CD4-positive, CD25-positive, alpha-beta regulatory T cell (primary cell): ENCODE results near the gene CDH23. TPM values are rescaled to one million over a fixed set of nuclear protein-coding genes. Genes with fewer than 3 reads are reported as not detected.

ENCODE experiments used
- ATAC-seq, 2 donors: fragments of 150-1000 bp; cut with Tn5 transposase; one replicate each; pipeline ENCODE4 v1.10.0; 2021; ENCODE audit warnings: low read depth in 2 of 2, moderate number of reproducible peaks in 2 of 2, moderate library complexity in 1 of 2
- DNase-seq, 3 donors: peaks; one replicate each; pipeline versions ENCODE4 v3.0.0 to v3.0.0-alpha.2; 2012 to 2022; ENCODE audit warnings: mixed read lengths in 1 of 3
- H3K27ac ChIP-seq: one replicate; pipeline ENCODE4 v1.7.0; 2013; ENCODE audit warnings: mild to moderate bottlenecking, low read length; ENCODE audit not compliant: insufficient read depth, poor library complexity, severe bottlenecking
- H3K27me3 ChIP-seq: one replicate; pipeline ENCODE4 v1.7.0; 2013; ENCODE audit warnings: low read length; ENCODE audit not compliant: control insufficient read depth, insufficient read depth
- H3K36me3 ChIP-seq: one replicate; pipeline ENCODE4 v1.7.0; 2013; ENCODE audit warnings: mild to moderate bottlenecking, low read length, moderate library complexity; ENCODE audit not compliant: control insufficient read depth, insufficient read depth
- H3K4me1 ChIP-seq: 2 replicates; pipeline ENCODE4 v1.7.0; 2013; ENCODE audit warnings: mild to moderate bottlenecking, low read length; ENCODE audit not compliant: insufficient read depth, control insufficient read depth, poor library complexity, severe bottlenecking
- H3K4me3 ChIP-seq: one replicate; pipeline ENCODE4 v1.7.0; 2013; ENCODE audit warnings: low read depth, mild to moderate bottlenecking, low read length, moderate library complexity
- H3K9me3 ChIP-seq, 2 experiments: 1 replicate in 1 of 2; 2 replicates in 1 of 2; pipeline ENCODE4 v1.7.0; 2013; ENCODE audit warnings: low read length in 2 of 2, mild to moderate bottlenecking in 1 of 2, moderate library complexity in 1 of 2; ENCODE audit not compliant: control insufficient read depth in 2 of 2
- H3K27ac Mint-ChIP-seq, 3 donors: one replicate each; pipeline ENCODE4 v1.8.0; 2020 to 2022; ENCODE audit warnings: mild to moderate bottlenecking in 3 of 3, mixed read lengths in 3 of 3, moderate library complexity in 2 of 3
- H3K27me3 Mint-ChIP-seq: one replicate; pipeline ENCODE4 v1.8.0; 2022; ENCODE audit warnings: mild to moderate bottlenecking, mixed read lengths
- H3K36me3 Mint-ChIP-seq: one replicate; pipeline ENCODE4 v1.8.0; 2020; ENCODE audit warnings: mixed read lengths
- H3K4me1 Mint-ChIP-seq, 4 donors: one replicate each; pipeline ENCODE4 v1.8.0; 2020 to 2022; ENCODE audit warnings: mixed read lengths in 4 of 4, mild to moderate bottlenecking in 1 of 4
- H3K4me3 Mint-ChIP-seq, 4 donors: one replicate each; pipeline ENCODE4 v1.8.0; 2020 to 2022; ENCODE audit warnings: mild to moderate bottlenecking in 4 of 4, mixed read lengths in 4 of 4, moderate library complexity in 3 of 4
- H3K9me3 Mint-ChIP-seq, 7 donors: one replicate each; pipeline ENCODE4 v1.8.0; 2020 to 2022; ENCODE audit warnings: mixed read lengths in 7 of 7, mild to moderate bottlenecking in 3 of 7, moderate library complexity in 2 of 7
- polyA plus RNA-seq, 4 donors: library from polyadenylated mRNA; unstranded; fragments of 300-500 nt; fragmentation: Illumina TruSeq; gene quantifications; one replicate each; pipeline ENCODE4 v1.2.3, GENCODE V29; 2021
- total RNA-seq: library from RNA; stranded (reverse); gene quantifications from one replicate; pipeline ENCODE4 v1.2.3, GENCODE V29; 2022

The CDH23 gene
- total and polyA plus RNA-seq, 5 donors from 2014 or later, result 0.17 to 5.6 (median 1.1) TPM

GRCh38 chr10:71679425-71679824 lies 282.7 kb downstream of the CDH23 start:
- H3K4me3 Mint-ChIP-seq, result no peak overlapping the region
- Histone ChIP-seq H3K36me3 (no peaks in the 10 kb centered on the region), H3K27me3 (no peaks in the 10 kb centered on the region), H3K4me1 (no peaks in the 10 kb centered on the region), H3K27ac (no peak overlapping the region), H3K4me3 (no peak overlapping the region), H3K9me3 (no peaks in the 10 kb centered on the region)
- H3K27me3 Mint-ChIP-seq, result peaks cover 8% of the 10 kb centered on the region
- no peak overlapping the region for H3K27ac Mint-ChIP-seq
- DNase-seq (no peak), ATAC-seq (no peak)
- H3K4me1 Mint-ChIP-seq, result peaks cover 0 to 3% (median under 1%) of the 10 kb centered on the region in 4 donors
- no peaks in the 10 kb centered on the region for H3K36me3 Mint-ChIP-seq
- H3K9me3 Mint-ChIP-seq, result peaks cover 0 to 3% (median 0%) of the 10 kb centered on the region in 7 donors

- Mint-ChIP-seq H3K9me3 (peaks cover 0 to 3% (median 0%) of the 10 kb centered on the region in 7 donors), H3K27ac (no peak overlapping the region), H3K4me3 (no peak overlapping the region), H3K36me3 (no peaks in the 10 kb centered on the region), H3K27me3 (peaks cover 12% of the 10 kb centered on the region), H3K4me1 (peaks cover 0 to 4% (median 1%) of the 10 kb centered on the region in 4 donors)
- no peak for DNase-seq
- Histone ChIP-seq H3K27me3 (no peaks in the 10 kb centered on the region), H3K27ac (no peak overlapping the region), H3K9me3 (no peaks in the 10 kb centered on the region), H3K4me1 (no peaks in the 10 kb centered on the region), H3K4me3 (no peak overlapping the region), H3K36me3 (no peaks in the 10 kb centered on the region)
- ATAC-seq, result no peak
Measured at GRCh38 chr10:71681977-71682376, 285.3 kb downstream of the CDH23 start.

DNA sequence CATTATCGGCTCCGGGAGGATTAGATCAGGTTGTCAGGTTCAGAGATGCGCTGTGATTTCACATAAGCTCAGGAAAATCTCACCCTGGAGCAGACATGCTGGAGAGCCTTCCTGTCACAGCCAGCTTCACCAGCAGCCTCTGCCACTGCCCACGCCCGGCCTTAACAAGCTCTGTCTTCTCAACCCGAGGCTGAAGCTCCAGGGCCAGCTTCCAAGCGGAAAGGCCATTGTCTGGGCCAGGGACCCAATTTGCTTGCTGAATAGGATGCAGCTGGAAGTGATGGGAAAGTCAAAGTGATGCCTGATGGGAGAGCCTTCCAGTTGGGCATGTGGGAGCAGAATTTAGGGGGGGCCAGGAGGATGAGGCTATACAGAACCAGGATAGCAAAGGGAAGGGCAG lies 286.6 kb downstream of the CDH23 start:
- no peak overlapping the region for H3K4me3 Mint-ChIP-seq

GRCh38 chr10:71684356-71685173 lies 287.8 kb downstream of the CDH23 start:
- H3K27ac Mint-ChIP-seq, result peak overlapping the region in 1 of 3 donors; percentile 42
- no peak for ATAC-seq

More for the DNA sequence above, 286.6 kb downstream of the CDH23 start:
- no peaks in the 10 kb centered on the region for H3K4me1 ChIP-seq
- H3K27ac ChIP-seq, result no peak overlapping the region
- H3K27me3 Mint-ChIP-seq, result peaks cover 12% of the 10 kb centered on the region
- ATAC-seq, result no peak
- H3K9me3 ChIP-seq, result no peaks in the 10 kb centered on the region
- peaks cover 0 to 4% (median 1%) of the 10 kb centered on the region in 4 donors for H3K4me1 Mint-ChIP-seq
- H3K36me3 Mint-ChIP-seq, result no peaks in the 10 kb centered on the region
- H3K27ac Mint-ChIP-seq, result peak overlapping the region in 1 of 3 donors; percentile 62
- H3K36me3 ChIP-seq, result no peaks in the 10 kb centered on the region
- H3K27me3 ChIP-seq, result no peaks in the 10 kb centered on the region
- no peak for DNase-seq
- H3K9me3 Mint-ChIP-seq, result peaks cover 0 to 6% (median 0%) of the 10 kb centered on the region in 7 donors
- no peak overlapping the region for H3K4me3 ChIP-seq

DNA sequence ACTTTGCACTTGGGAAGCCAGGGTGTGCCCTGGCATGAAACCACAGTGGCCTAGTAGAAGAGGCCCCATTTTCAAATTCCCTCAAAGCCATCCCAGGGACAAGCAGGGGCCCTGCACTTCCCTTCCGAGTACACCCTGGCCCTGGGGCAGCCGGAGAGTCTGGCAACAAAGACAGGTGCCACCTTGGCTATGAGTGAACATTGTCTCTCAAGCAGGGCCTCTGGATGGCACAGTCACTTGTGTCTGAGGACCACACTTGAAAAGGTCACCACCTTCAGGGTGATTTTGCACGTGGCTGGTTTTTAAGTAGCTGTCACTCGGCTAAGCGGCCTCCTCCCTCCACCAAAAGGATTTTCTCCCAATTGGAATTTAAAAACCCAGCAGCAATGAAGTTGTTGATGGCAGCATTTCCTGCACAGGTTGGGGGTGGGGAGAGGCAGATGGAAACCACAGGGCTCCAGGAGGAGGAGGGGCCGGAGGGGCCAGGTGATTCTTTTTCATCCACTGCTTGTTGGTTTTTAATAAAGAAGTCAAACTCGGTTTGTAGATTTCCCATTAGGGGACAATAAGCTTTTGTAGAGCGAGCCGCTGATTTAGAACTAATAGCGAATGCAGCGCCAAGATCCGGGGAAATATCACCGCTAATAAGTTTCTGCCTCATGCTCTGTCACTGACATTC lies 289.0 kb downstream of the CDH23 start:
- H3K4me3 ChIP-seq, result no peak overlapping the region
- no peaks in the 10 kb centered on the region for H3K27me3 ChIP-seq
- DNase-seq (no peak), ATAC-seq (no peak)
- Mint-ChIP-seq H3K27ac (peak overlapping the region in 1 of 3 donors; percentile 49), H3K9me3 (peaks cover 0 to 6% (median 0%) of the 10 kb centered on the region in 7 donors), H3K4me1 (peaks cover 0 to 4% (median 1%) of the 10 kb centered on the region in 4 donors), H3K4me3 (no peak overlapping the region), H3K27me3 (peaks cover 12% of the 10 kb centered on the region), H3K36me3 (no peaks in the 10 kb centered on the region)
- H3K9me3 ChIP-seq, result no peaks in the 10 kb centered on the region
- no peaks in the 10 kb centered on the region for H3K36me3 ChIP-seq
- H3K4me1 ChIP-seq, result no peaks in the 10 kb centered on the region
- no peak overlapping the region for H3K27ac ChIP-seq

More at GRCh38 chr10:71684356-71685173, 287.8 kb downstream of the CDH23 start:
- H3K9me3 Mint-ChIP-seq, result peaks cover 0 to 6% (median 0%) of the 10 kb centered on the region in 7 donors
- Histone ChIP-seq H3K4me1 (no peaks in the 10 kb centered on the region), H3K36me3 (no peaks in the 10 kb centered on the region), H3K27ac (no peak overlapping the region), H3K4me3 (no peak overlapping the region), H3K9me3 (no peaks in the 10 kb centered on the region), H3K27me3 (no peaks in the 10 kb centered on the region)
- no peak overlapping the region for H3K4me3 Mint-ChIP-seq
- DNase-seq, result no peak
- H3K36me3 Mint-ChIP-seq, result no peaks in the 10 kb centered on the region
- peaks cover 0 to 4% (median 1%) of the 10 kb centered on the region in 4 donors for H3K4me1 Mint-ChIP-seq
- H3K27me3 Mint-ChIP-seq, result peaks cover 12% of the 10 kb centered on the region

DNA sequence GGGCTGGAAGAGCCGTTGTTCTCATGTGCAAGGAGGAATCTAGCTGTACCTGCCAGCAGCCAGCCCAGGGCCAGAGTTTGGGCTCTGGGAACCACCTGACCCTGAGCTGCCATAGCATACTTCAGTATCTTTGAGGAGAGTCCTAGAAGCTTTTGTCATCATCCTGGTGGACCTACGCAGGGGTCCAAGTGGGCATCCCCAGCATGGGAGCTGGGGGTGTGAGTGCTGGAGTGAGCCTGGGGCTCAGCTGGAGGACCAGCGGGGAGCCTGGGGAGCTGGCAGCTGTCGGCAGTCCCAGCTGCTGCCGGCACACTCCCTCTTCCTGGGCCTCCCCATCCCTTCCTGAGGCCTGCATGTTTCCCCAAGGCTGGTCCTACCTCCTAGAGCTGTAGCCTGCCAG lies 290.4 kb downstream of the CDH23 start:
- H3K4me3 Mint-ChIP-seq, result no peak overlapping the region
- H3K4me3 ChIP-seq, result no peak overlapping the region
- no peaks in the 10 kb centered on the region for H3K27me3 ChIP-seq
- no peaks in the 10 kb centered on the region for H3K36me3 ChIP-seq
- peaks cover 4% of the 10 kb centered on the region for H3K27me3 Mint-ChIP-seq
- H3K4me1 Mint-ChIP-seq, result peaks cover 0 to 4% (median 2%) of the 10 kb centered on the region in 4 donors
- ATAC-seq (no peak), DNase-seq (no peak)
- H3K27ac Mint-ChIP-seq, result no peak overlapping the region
- H3K4me1 ChIP-seq, result no peaks in the 10 kb centered on the region
- no peak overlapping the region for H3K27ac ChIP-seq
- H3K36me3 Mint-ChIP-seq, result no peaks in the 10 kb centered on the region
- no peaks in the 10 kb centered on the region for H3K9me3 ChIP-seq
- H3K9me3 Mint-ChIP-seq, result peaks cover 0 to 6% (median 2%) of the 10 kb centered on the region in 7 donors

- DNase-seq, result no peak
- Mint-ChIP-seq H3K27ac (peak overlapping the region in 1 of 3 donors; percentile 73), H3K4me3 (no peak overlapping the region), H3K9me3 (peaks cover 0 to 6% (median 2%) of the 10 kb centered on the region in 7 donors), H3K27me3 (peaks cover 4% of the 10 kb centered on the region), H3K36me3 (no peaks in the 10 kb centered on the region), H3K4me1 (peaks cover 0 to 4% (median 2%) of the 10 kb centered on the region in 4 donors)
- no peak for ATAC-seq
- Histone ChIP-seq H3K4me3 (no peak overlapping the region), H3K36me3 (no peaks in the 10 kb centered on the region), H3K4me1 (no peaks in the 10 kb centered on the region), H3K9me3 (no peaks in the 10 kb centered on the region), H3K27me3 (no peaks in the 10 kb centered on the region), H3K27ac (peak overlapping the region; percentile 19)
Measured at GRCh38 chr10:71687480-71687879, 290.8 kb downstream of the CDH23 start.
